ENCODE data around the gene LARGE2. TPM values are rescaled to one million over a fixed set of nuclear protein-coding genes. Genes with fewer than 3 reads are reported as not detected.

Gene LARGE2
- total and polyA plus RNA-seq, 4 donors: 0.19 to 2.0 (median 0.66) TPM

GRCh38 chr11:45910623-45911022, 11.8 kb upstream of the LARGE2 start:
- H3K36me3 ChIP-seq (ENCODE audit: control insufficient read depth, insufficient read depth, low read length): peaks cover 98% of the 10 kb centered on the region
- WGBS (ENCODE audit: insufficient coverage): 88% methylated on average over 9 of the region's 9 CpGs
- H3K27me3 ChIP-seq (ENCODE audit: control insufficient read depth, insufficient read depth, low read length): no peaks in the 10 kb centered on the region
- no peaks in the 10 kb centered on the region for H3K9me3 ChIP-seq (ENCODE audit: control insufficient read depth, insufficient read depth, low read length)
- no peak overlapping the region for H3K27ac ChIP-seq (ENCODE audit: low read depth, low read length)
- DNase-seq (ENCODE audit: low read depth in 4 of 6, low spot score in 6 of 6): no peak
- peaks cover 31% of the 10 kb centered on the region for H3K4me1 ChIP-seq (ENCODE audit: control insufficient read depth, insufficient read depth, low read length)
- no peak overlapping the region for H3K4me3 ChIP-seq (ENCODE audit: low read depth, low read length)

- Histone ChIP-seq H3K36me3 (ENCODE audit: control insufficient read depth, insufficient read depth, low read length) (peaks cover 77% of the 10 kb centered on the region), H3K27me3 (ENCODE audit: control insufficient read depth, insufficient read depth, low read length) (no peaks in the 10 kb centered on the region), H3K4me3 (ENCODE audit: low read depth, low read length) (no peak overlapping the region), H3K27ac (ENCODE audit: low read depth, low read length) (no peak overlapping the region), H3K4me1 (ENCODE audit: control insufficient read depth, insufficient read depth, low read length) (peaks cover 28% of the 10 kb centered on the region), H3K9me3 (ENCODE audit: control insufficient read depth, insufficient read depth, low read length) (no peaks in the 10 kb centered on the region)
- DNase-seq (ENCODE audit: low read depth in 4 of 6, low spot score in 6 of 6): no peak
- WGBS (ENCODE audit: insufficient coverage): 96% methylated on average over 19 of the region's 19 CpGs
These were observed 8.9 kb upstream of the LARGE2 start for GRCh38 chr11:45913514-45913913.

GRCh38 chr11:45913942-45914635, 8.4 kb upstream of the LARGE2 start:
- no peak for DNase-seq (ENCODE audit: low read depth in 4 of 6, low spot score in 6 of 6)
- no peaks in the 10 kb centered on the region for H3K9me3 ChIP-seq (ENCODE audit: control insufficient read depth, insufficient read depth, low read length)
- WGBS (ENCODE audit: insufficient coverage): 91% methylated on average over 22 of the region's 22 CpGs
- H3K27me3 ChIP-seq (ENCODE audit: control insufficient read depth, insufficient read depth, low read length): no peaks in the 10 kb centered on the region
- H3K27ac ChIP-seq (ENCODE audit: low read depth, low read length): no peak overlapping the region
- H3K36me3 ChIP-seq (ENCODE audit: control insufficient read depth, insufficient read depth, low read length): peaks cover 72% of the 10 kb centered on the region
- H3K4me1 ChIP-seq (ENCODE audit: control insufficient read depth, insufficient read depth, low read length): peaks cover 26% of the 10 kb centered on the region
- no peak overlapping the region for H3K4me3 ChIP-seq (ENCODE audit: low read depth, low read length)

DNA sequence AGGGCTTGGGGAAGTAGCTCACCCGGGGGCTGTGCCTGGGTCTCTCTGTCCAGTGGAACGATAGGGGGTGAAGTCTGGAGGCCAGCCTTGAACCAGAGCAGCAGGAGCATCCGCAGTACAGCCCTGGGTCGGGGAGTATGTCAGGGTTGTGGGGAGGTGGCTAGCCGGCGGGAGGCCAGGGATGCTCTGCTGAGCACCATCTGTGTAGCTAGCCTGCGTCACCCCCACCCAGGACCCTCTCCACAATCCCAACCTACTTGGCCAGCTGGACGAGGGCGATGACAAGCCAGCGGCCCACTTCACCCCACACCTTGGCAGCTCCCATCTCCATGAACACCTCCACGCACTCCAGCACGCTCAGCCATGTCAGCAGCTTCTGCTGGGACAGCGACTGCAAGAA, 7.0 kb upstream of the LARGE2 start:
- Histone ChIP-seq H3K9me3 (ENCODE audit: control insufficient read depth, insufficient read depth, low read length) (no peaks in the 10 kb centered on the region), H3K27ac (ENCODE audit: low read depth, low read length) (no peak overlapping the region), H3K27me3 (ENCODE audit: control insufficient read depth, insufficient read depth, low read length) (peaks cover 2% of the 10 kb centered on the region), H3K4me3 (ENCODE audit: low read depth, low read length) (no peak overlapping the region), H3K36me3 (ENCODE audit: control insufficient read depth, insufficient read depth, low read length) (peaks cover 58% of the 10 kb centered on the region), H3K4me1 (ENCODE audit: control insufficient read depth, insufficient read depth, low read length) (peaks cover 28% of the 10 kb centered on the region)
- no peak for DNase-seq (ENCODE audit: low read depth in 4 of 6, low spot score in 6 of 6)
- WGBS (ENCODE audit: insufficient coverage): 84% methylated on average over 10 of the region's 13 CpGs

DNA sequence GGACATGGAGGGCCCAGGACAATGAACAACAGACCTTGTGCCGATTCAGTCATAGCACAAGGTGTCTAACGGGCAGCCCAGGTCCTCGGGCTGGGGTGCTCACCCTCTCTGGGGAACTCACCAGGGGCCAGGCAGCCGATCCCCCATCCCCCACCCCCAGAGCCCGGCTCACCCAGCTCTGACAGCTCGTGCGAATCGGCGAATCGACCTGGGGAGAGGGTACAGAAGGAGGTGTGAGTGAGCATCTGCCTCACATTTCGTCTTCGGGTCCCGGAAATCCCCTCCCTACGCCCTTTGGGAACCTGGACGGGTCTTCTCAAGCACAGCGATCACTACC, 5.2 kb upstream of the LARGE2 start:
- Histone ChIP-seq H3K9me3 (ENCODE audit: control insufficient read depth, insufficient read depth, low read length) (no peaks in the 10 kb centered on the region), H3K4me3 (ENCODE audit: low read depth, low read length) (peak overlapping the region; percentile 97), H3K36me3 (ENCODE audit: control insufficient read depth, insufficient read depth, low read length) (peaks cover 40% of the 10 kb centered on the region), H3K27me3 (ENCODE audit: control insufficient read depth, insufficient read depth, low read length) (peaks cover 14% of the 10 kb centered on the region), H3K4me1 (ENCODE audit: control insufficient read depth, insufficient read depth, low read length) (peaks cover 38% of the 10 kb centered on the region), H3K27ac (ENCODE audit: low read depth, low read length) (peak overlapping the region; percentile 89)
- 11% methylated on average over 8 of the region's 16 CpGs for WGBS (ENCODE audit: insufficient coverage)
- DNase-seq (ENCODE audit: low read depth in 4 of 6, low spot score in 6 of 6): no peak

GRCh38 chr11:45917623-45918330, 4.7 kb upstream of the LARGE2 start, which contains the start of gene PEX16:
Gene PEX16 (minus strand): TSS chr11:45917877. CDS start chr11:45917811, 66 bp downstream.
- H3K4me3 ChIP-seq (ENCODE audit: low read depth, low read length): peak within 1 kb of the TSS; percentile 97
- H3K27me3 ChIP-seq (ENCODE audit: control insufficient read depth, insufficient read depth, low read length): peaks cover 15% of the 10 kb centered on the region
- H3K9me3 ChIP-seq (ENCODE audit: control insufficient read depth, insufficient read depth, low read length): no peaks in the 10 kb centered on the region
- peaks cover 42% of the 10 kb centered on the region for H3K4me1 ChIP-seq (ENCODE audit: control insufficient read depth, insufficient read depth, low read length)
- peaks cover 35% of the 10 kb centered on the region for H3K36me3 ChIP-seq (ENCODE audit: control insufficient read depth, insufficient read depth, low read length)
- peak within 1 kb of the TSS; percentile 89 for H3K27ac ChIP-seq (ENCODE audit: low read depth, low read length)
- DNase-seq (ENCODE audit: low read depth in 4 of 6, low spot score in 6 of 6): peak; percentile 92 to 99 (median 98)
- 0% methylated on average over 45 of the region's 45 CpGs for WGBS (ENCODE audit: insufficient coverage)

- no peaks in the 10 kb centered on the region for H3K9me3 ChIP-seq (ENCODE audit: control insufficient read depth, insufficient read depth, low read length)
- peaks cover 20% of the 10 kb centered on the region for H3K27me3 ChIP-seq (ENCODE audit: control insufficient read depth, insufficient read depth, low read length)
- H3K4me3 ChIP-seq (ENCODE audit: low read depth, low read length): peak overlapping the region; percentile 97
- peak overlapping the region; percentile 89 for H3K27ac ChIP-seq (ENCODE audit: low read depth, low read length)
- H3K4me1 ChIP-seq (ENCODE audit: control insufficient read depth, insufficient read depth, low read length): peaks cover 48% of the 10 kb centered on the region
- H3K36me3 ChIP-seq (ENCODE audit: control insufficient read depth, insufficient read depth, low read length): peaks cover 28% of the 10 kb centered on the region
- DNase-seq (ENCODE audit: low read depth in 4 of 6, low spot score in 6 of 6): peak in 2 of 6 donors; percentile 84 to 89
- WGBS (ENCODE audit: insufficient coverage): under 1% methylated on average over 29 of the region's 38 CpGs
These were observed 4.0 kb upstream of the LARGE2 start for GRCh38 chr11:45918331-45918941.

- peak overlapping the region; percentile 89 for H3K27ac ChIP-seq (ENCODE audit: low read depth, low read length)
- H3K27me3 ChIP-seq (ENCODE audit: control insufficient read depth, insufficient read depth, low read length): peaks cover 25% of the 10 kb centered on the region
- no peak for DNase-seq (ENCODE audit: low read depth in 4 of 6, low spot score in 6 of 6)
- no peaks in the 10 kb centered on the region for H3K9me3 ChIP-seq (ENCODE audit: control insufficient read depth, insufficient read depth, low read length)
- H3K4me1 ChIP-seq (ENCODE audit: control insufficient read depth, insufficient read depth, low read length): peaks cover 49% of the 10 kb centered on the region
- 62% methylated on average over 5 of the region's 7 CpGs for WGBS (ENCODE audit: insufficient coverage)
- peak overlapping the region; percentile 97 for H3K4me3 ChIP-seq (ENCODE audit: low read depth, low read length)
- peaks cover 21% of the 10 kb centered on the region for H3K36me3 ChIP-seq (ENCODE audit: control insufficient read depth, insufficient read depth, low read length)
These were observed 3.3 kb upstream of the LARGE2 start for GRCh38 chr11:45918962-45919675.

DNA sequence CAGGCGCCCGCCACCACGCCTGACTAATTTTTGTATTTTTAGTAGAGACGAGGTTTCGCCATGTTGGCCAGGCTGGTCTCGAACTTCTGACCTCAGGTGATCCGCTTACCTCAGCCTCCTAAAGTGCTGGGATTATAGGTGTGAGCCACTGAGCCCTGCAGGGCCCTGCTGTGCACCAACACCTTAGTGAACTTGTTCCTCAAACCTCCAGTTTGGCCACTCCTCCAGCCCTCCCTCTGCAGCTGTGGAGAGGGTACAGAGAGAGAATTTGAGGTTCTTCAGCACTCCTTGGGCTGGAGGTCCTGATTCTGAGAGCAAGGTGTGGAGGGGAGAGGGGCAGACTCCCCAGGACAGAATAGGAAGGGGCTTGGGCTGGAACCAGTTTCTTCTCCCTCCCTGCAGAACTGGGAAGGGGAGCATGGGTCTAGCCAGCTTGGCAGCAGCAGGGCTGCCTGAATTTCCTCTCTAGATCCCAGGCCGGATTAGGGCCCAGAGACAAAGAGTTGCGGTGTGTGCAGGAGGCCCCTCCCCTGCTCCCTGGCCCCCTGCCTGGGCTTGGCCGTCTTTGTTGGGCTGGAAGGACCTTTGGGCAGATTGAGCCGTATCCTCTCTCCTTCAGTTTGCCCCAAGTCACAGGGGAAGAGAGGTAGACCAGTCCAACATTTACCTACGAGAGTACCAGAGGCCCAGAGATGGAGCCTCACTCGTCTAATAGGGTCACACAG, 2.5 kb upstream of the LARGE2 start:
- Histone ChIP-seq H3K27ac (ENCODE audit: low read depth, low read length) (no peak overlapping the region), H3K4me1 (ENCODE audit: control insufficient read depth, insufficient read depth, low read length) (peaks cover 49% of the 10 kb centered on the region), H3K27me3 (ENCODE audit: control insufficient read depth, insufficient read depth, low read length) (peaks cover 32% of the 10 kb centered on the region), H3K36me3 (ENCODE audit: control insufficient read depth, insufficient read depth, low read length) (peaks cover 13% of the 10 kb centered on the region), H3K4me3 (ENCODE audit: low read depth, low read length) (no peak overlapping the region), H3K9me3 (ENCODE audit: control insufficient read depth, insufficient read depth, low read length) (no peaks in the 10 kb centered on the region)
- no peak for DNase-seq (ENCODE audit: low read depth in 4 of 6, low spot score in 6 of 6)
- 62% methylated on average over 10 of the region's 13 CpGs for WGBS (ENCODE audit: insufficient coverage)
